Activated naive CD8-positive, alpha-beta T cell treated with anti-CD3 and anti-CD28 coated beads for 36 hours (primary cell): ENCODE measurements around the gene CSTF1. TPM values are rescaled to one million over a fixed set of nuclear protein-coding genes. Genes with fewer than 3 reads are reported as not detected.

Experiments
- DNase-seq: peaks from one replicate; pipeline ENCODE4 v3.0.0; 2021
- H3K27ac Mint-ChIP-seq: one replicate; pipeline ENCODE4 v1.8.0; 2022; ENCODE audit warnings: mild to moderate bottlenecking, moderate library complexity, mixed read lengths
- H3K27me3 Mint-ChIP-seq: one replicate; pipeline ENCODE4 v1.8.0; 2022; ENCODE audit warnings: mild to moderate bottlenecking, mixed read lengths
- H3K36me3 Mint-ChIP-seq: one replicate; pipeline ENCODE4 v1.8.0; 2021; ENCODE audit warnings: mild to moderate bottlenecking, mixed read lengths
- H3K4me1 Mint-ChIP-seq: one replicate; pipeline ENCODE4 v1.8.0; 2021; ENCODE audit warnings: mixed read lengths
- H3K4me3 Mint-ChIP-seq: one replicate; pipeline ENCODE4 v1.8.0; 2022; ENCODE audit warnings: mild to moderate bottlenecking, moderate library complexity, mixed read lengths
- H3K9me3 Mint-ChIP-seq: one replicate; pipeline ENCODE4 v1.8.0; 2022; ENCODE audit warnings: mixed read lengths
- total RNA-seq, 2 experiments: library from RNA; stranded (reverse); gene quantifications; one replicate each; pipeline ENCODE4 v1.2.3, GENCODE V29; 2021

The CSTF1 gene
- total RNA-seq, 2 experiments from 2014 or later: 66.4 to 69.8 TPM

- H3K27ac Mint-ChIP-seq: peak overlapping the region; percentile 93
- H3K36me3 Mint-ChIP-seq: peaks cover 15% of the 10 kb centered on the region
- peak; percentile 39 for DNase-seq
- peak overlapping the region; percentile 61 for H3K4me3 Mint-ChIP-seq
- H3K9me3 Mint-ChIP-seq: no peaks in the 10 kb centered on the region
- H3K4me1 Mint-ChIP-seq: peaks cover 50% of the 10 kb centered on the region
- no peaks in the 10 kb centered on the region for H3K27me3 Mint-ChIP-seq
These were observed 47.4 kb downstream of the CSTF1 start for GRCh38 chr20:56439771-56440291.

GRCh38 chr20:56440346-56441007 is 48.0 kb downstream of the CSTF1 start:
- DNase-seq: peak; percentile 73
- Mint-ChIP-seq H3K4me1 (peaks cover 46% of the 10 kb centered on the region), H3K9me3 (no peaks in the 10 kb centered on the region), H3K27ac (peak overlapping the region; percentile 93), H3K36me3 (peaks cover 15% of the 10 kb centered on the region), H3K27me3 (no peaks in the 10 kb centered on the region), H3K4me3 (peak overlapping the region; percentile 61)

- Mint-ChIP-seq H3K9me3 (no peaks in the 10 kb centered on the region), H3K4me1 (peaks cover 39% of the 10 kb centered on the region), H3K36me3 (peaks cover 15% of the 10 kb centered on the region), H3K27ac (peak overlapping the region; percentile 86), H3K4me3 (peak overlapping the region; percentile 40), H3K27me3 (no peaks in the 10 kb centered on the region)
- no peak for DNase-seq
These were observed 50.2 kb downstream of the CSTF1 start for GRCh38 chr20:56442389-56443365.

- H3K27me3 Mint-ChIP-seq: no peaks in the 10 kb centered on the region
- peak overlapping the region; percentile 42 for H3K27ac Mint-ChIP-seq
- H3K36me3 Mint-ChIP-seq: peaks cover 12% of the 10 kb centered on the region
- H3K4me3 Mint-ChIP-seq: no peak overlapping the region
- no peak for DNase-seq
- H3K4me1 Mint-ChIP-seq: peaks cover 35% of the 10 kb centered on the region
- no peaks in the 10 kb centered on the region for H3K9me3 Mint-ChIP-seq
These were observed 51.5 kb downstream of the CSTF1 start for GRCh38 chr20:56443654-56444540.

- no peaks in the 10 kb centered on the region for H3K9me3 Mint-ChIP-seq
- no peak overlapping the region for H3K4me3 Mint-ChIP-seq
- DNase-seq: no peak
- peaks cover 26% of the 10 kb centered on the region for H3K4me1 Mint-ChIP-seq
- no peak overlapping the region for H3K27ac Mint-ChIP-seq
- H3K27me3 Mint-ChIP-seq: no peaks in the 10 kb centered on the region
- peaks cover 12% of the 10 kb centered on the region for H3K36me3 Mint-ChIP-seq
These were observed 52.7 kb downstream of the CSTF1 start for GRCh38 chr20:56445130-56445529.

GRCh38 chr20:56445540-56445939 is 53.1 kb downstream of the CSTF1 start:
- Mint-ChIP-seq H3K36me3 (peaks cover 12% of the 10 kb centered on the region), H3K9me3 (no peaks in the 10 kb centered on the region), H3K27ac (no peak overlapping the region), H3K4me1 (peaks cover 22% of the 10 kb centered on the region), H3K27me3 (no peaks in the 10 kb centered on the region), H3K4me3 (no peak overlapping the region)
- DNase-seq: no peak

GRCh38 chr20:56447227-56447626 is 54.8 kb downstream of the CSTF1 start:
- Mint-ChIP-seq H3K36me3 (peaks cover 10% of the 10 kb centered on the region), H3K27ac (no peak overlapping the region), H3K4me1 (peaks cover 12% of the 10 kb centered on the region), H3K9me3 (no peaks in the 10 kb centered on the region), H3K27me3 (no peaks in the 10 kb centered on the region), H3K4me3 (no peak overlapping the region)
- DNase-seq: no peak

- H3K27me3 Mint-ChIP-seq: no peaks in the 10 kb centered on the region
- no peak overlapping the region for H3K4me3 Mint-ChIP-seq
- H3K27ac Mint-ChIP-seq: no peak overlapping the region
- H3K36me3 Mint-ChIP-seq: peaks cover 4% of the 10 kb centered on the region
- H3K4me1 Mint-ChIP-seq: peaks cover 8% of the 10 kb centered on the region
- no peaks in the 10 kb centered on the region for H3K9me3 Mint-ChIP-seq
- no peak for DNase-seq
These were observed 57.0 kb downstream of the CSTF1 start for GRCh38 chr20:56449459-56449858.

- Mint-ChIP-seq H3K9me3 (no peaks in the 10 kb centered on the region), H3K4me1 (peaks cover 17% of the 10 kb centered on the region), H3K36me3 (peaks cover 6% of the 10 kb centered on the region), H3K27me3 (no peaks in the 10 kb centered on the region), H3K4me3 (no peak overlapping the region), H3K27ac (no peak overlapping the region)
- DNase-seq: no peak
These were observed 58.8 kb downstream of the CSTF1 start for GRCh38 chr20:56451056-56451765.

GRCh38 chr20:56453352-56453751 is 60.9 kb downstream of the CSTF1 start:
- H3K27ac Mint-ChIP-seq: peak overlapping the region; percentile 56
- DNase-seq: no peak
- H3K4me1 Mint-ChIP-seq: peaks cover 16% of the 10 kb centered on the region
- no peak overlapping the region for H3K4me3 Mint-ChIP-seq
- peaks cover 8% of the 10 kb centered on the region for H3K36me3 Mint-ChIP-seq
- no peaks in the 10 kb centered on the region for H3K9me3 Mint-ChIP-seq
- no peaks in the 10 kb centered on the region for H3K27me3 Mint-ChIP-seq

- H3K36me3 Mint-ChIP-seq: peaks cover 14% of the 10 kb centered on the region
- peak overlapping the region; percentile 10 for H3K4me3 Mint-ChIP-seq
- peak overlapping the region; percentile 79 for H3K27ac Mint-ChIP-seq
- H3K4me1 Mint-ChIP-seq: peaks cover 15% of the 10 kb centered on the region
- no peak for DNase-seq
- no peaks in the 10 kb centered on the region for H3K9me3 Mint-ChIP-seq
- H3K27me3 Mint-ChIP-seq: no peaks in the 10 kb centered on the region
These were observed 62.3 kb downstream of the CSTF1 start for GRCh38 chr20:56454754-56455153.
